HEK293 (cell line): Measurements from ENCODE around the gene MIS18BP1.

ENCODE experiments used
- CTCF ChIA-PET: fragments of 350-600 bp; formaldehyde crosslinking; extraction: SDS; loops from one replicate; lab custom pipeline; 2021; ENCODE audit warnings: antibody characterized with exemption; lab: Yijun Ruan, JAX
- POLR2A ChIA-PET: fragments of 300-600 bp; formaldehyde crosslinking; extraction: SDS; loops from one replicate; lab custom pipeline; 2020; ENCODE audit warnings: antibody characterized with exemption, inconsistent platforms; lab: Yijun Ruan, JAX
- H3K27ac ChIP-seq: fragments of 200-500 bp; sonication (Bioruptor generic); 2 replicates; pipeline ENCODE4 v1.5.1; 2014; ENCODE audit warnings: low read depth, low read length, control low read depth, inconsistent platforms; ENCODE audit errors: extremely low read depth
- H3K36me3 ChIP-seq, 2 experiments: fragments of 200-500 bp in 1 of 2; sonication (Bioruptor generic) in 1 of 2; 1 replicate in 1 of 2; 2 replicates in 1 of 2; pipeline ENCODE4 v1.5.1; 2014 to 2017; ENCODE audit warnings: inconsistent platforms in 2 of 2, low read length in 2 of 2; ENCODE audit not compliant: control insufficient read depth in 2 of 2, insufficient read depth in 1 of 2
- H3K4me1 ChIP-seq: fragments of 200-500 bp; sonication (Bioruptor generic); 2 replicates; pipeline ENCODE4 v1.5.1; 2014; ENCODE audit warnings: mild to moderate bottlenecking, low read length, inconsistent platforms; ENCODE audit not compliant: control insufficient read depth, insufficient read depth
- H3K4me3 ChIP-seq: 2 replicates; pipeline ENCODE4 v1.5.1; 2011; ENCODE audit warnings: low read depth, mild to moderate bottlenecking, control low read depth, low read length, moderate library complexity
- H3K9me3 ChIP-seq: fragments of 200-500 bp; sonication (Bioruptor generic); 2 replicates; pipeline ENCODE4 v1.5.1; 2014; ENCODE audit warnings: low read depth, low read length, inconsistent platforms; ENCODE audit not compliant: control insufficient read depth, insufficient read depth
- EGR2 ChIP-seq: fragments of 450-650 bp; formaldehyde crosslinking; IDR thresholded peaks from 2 replicates; pipeline ENCODE4 v1.5.1; 2016; ENCODE audit warnings: low read depth, missing biosample characterization, missing genetic modification characterization
- KLF1 ChIP-seq: fragments of 450-650 bp; formaldehyde crosslinking; IDR thresholded peaks from 2 replicates; pipeline ENCODE4 v1.5.1; 2016; ENCODE audit warnings: missing biosample characterization, missing genetic modification characterization
- KLF8 ChIP-seq: fragments of 450-650 bp; formaldehyde crosslinking; IDR thresholded peaks from 2 replicates; pipeline ENCODE4 v1.5.1; 2016; ENCODE audit warnings: missing biosample characterization, missing genetic modification characterization
- SCRT2 ChIP-seq: fragments of 450-650 bp; formaldehyde crosslinking; IDR thresholded peaks from 2 replicates; pipeline ENCODE4 v1.5.1; 2016; ENCODE audit warnings: missing biosample characterization, missing genetic modification characterization
- SETDB1 ChIP-seq: IDR thresholded peaks from one replicate; pipeline ENCODE4 v1.6.1; 2017; ENCODE audit warnings: mild to moderate bottlenecking, low read length, moderate library complexity, mixed read lengths; ENCODE audit not compliant: insufficient read length
- ZBTB1 ChIP-seq: fragments of 450-650 bp; formaldehyde crosslinking; IDR thresholded peaks from 2 replicates; pipeline ENCODE4 v1.5.1; 2016; ENCODE audit warnings: missing biosample characterization, missing genetic modification characterization
- ZBTB21 ChIP-seq: fragments of 450-650 bp; formaldehyde crosslinking; IDR thresholded peaks from 2 replicates; pipeline ENCODE4 v1.5.1; 2017; ENCODE audit warnings: missing biosample characterization, missing genetic modification characterization
- ZBTB48 ChIP-seq: fragments of 450-650 bp; formaldehyde crosslinking; IDR thresholded peaks from 2 replicates; pipeline ENCODE4 v1.5.1; 2016; ENCODE audit warnings: missing biosample characterization, missing genetic modification characterization
- ZNF133 ChIP-seq: fragments of 450-650 bp; formaldehyde crosslinking; IDR thresholded peaks from 2 replicates; pipeline ENCODE4 v1.5.1; 2016; ENCODE audit warnings: missing biosample characterization, missing genetic modification characterization
- ZNF266 ChIP-seq: fragments of 450-650 bp; formaldehyde crosslinking; IDR thresholded peaks from 2 replicates; pipeline ENCODE4 v1.5.1; 2016; ENCODE audit warnings: missing biosample characterization, missing genetic modification characterization, low read depth
- ZNF274 ChIP-seq, 2 experiments: fragments of 200-500 bp in 1 of 2; fragments of 450-650 bp in 1 of 2; sonication (Bioruptor generic) in 1 of 2; formaldehyde crosslinking in 1 of 2; IDR thresholded peaks; 2 replicates each; pipeline versions ENCODE4 v1.5.1 to v1.6.1; 2014 to 2016; ENCODE audit warnings: borderline replicate concordance in 1 of 2, inconsistent platforms in 1 of 2, low read length in 1 of 2, missing biosample characterization in 1 of 2, missing genetic modification characterization in 1 of 2
- ZNF292 ChIP-seq: fragments of 450-650 bp; formaldehyde crosslinking; IDR thresholded peaks from 2 replicates; pipeline ENCODE4 v1.5.1; 2016; ENCODE audit warnings: low read depth, missing biosample characterization, missing genetic modification characterization, borderline replicate concordance
- ZNF529 ChIP-seq: fragments of 450-650 bp; formaldehyde crosslinking; IDR thresholded peaks from 2 replicates; pipeline ENCODE4 v1.5.1; 2017; ENCODE audit warnings: missing genetic modification characterization, missing biosample characterization; ENCODE audit not compliant: insufficient replicate concordance
- ZNF624 ChIP-seq: fragments of 450-650 bp; formaldehyde crosslinking; IDR thresholded peaks from 2 replicates; pipeline ENCODE4 v1.5.1; 2017; ENCODE audit warnings: missing biosample characterization, missing genetic modification characterization
- ZNF701 ChIP-seq: fragments of 450-650 bp; formaldehyde crosslinking; IDR thresholded peaks from 2 replicates; pipeline ENCODE4 v1.5.1; 2016; ENCODE audit warnings: missing biosample characterization, missing genetic modification characterization
- ZNF747 ChIP-seq: fragments of 450-650 bp; formaldehyde crosslinking; IDR thresholded peaks from 2 replicates; pipeline ENCODE4 v1.5.1; 2016; ENCODE audit warnings: missing biosample characterization, missing genetic modification characterization
- ZNF777 ChIP-seq: fragments of 450-650 bp; formaldehyde crosslinking; IDR thresholded peaks from 2 replicates; pipeline ENCODE4 v1.5.1; 2017; ENCODE audit warnings: missing biosample characterization, missing genetic modification characterization, borderline replicate concordance
- TF ChIP-seq, protein P1 (sequence below): fragments of 450-650 bp; formaldehyde crosslinking; IDR thresholded peaks from 2 replicates; pipeline ENCODE4 v1.5.1; 2016; ENCODE audit warnings: missing biosample characterization, missing genetic modification characterization
- TF ChIP-seq, protein P2 (sequence below): fragments of 450-650 bp; formaldehyde crosslinking; IDR thresholded peaks from 2 replicates; pipeline ENCODE4 v1.5.1; 2016; ENCODE audit warnings: missing biosample characterization, missing genetic modification characterization
- TF ChIP-seq, protein P3 (sequence below): fragments of 450-650 bp; formaldehyde crosslinking; IDR thresholded peaks from 2 replicates; pipeline ENCODE4 v1.5.1; 2016; ENCODE audit warnings: missing biosample characterization, missing genetic modification characterization
- TF ChIP-seq, protein P4 (sequence below): fragments of 450-650 bp; formaldehyde crosslinking; IDR thresholded peaks from 2 replicates; pipeline ENCODE4; 2016; ENCODE audit warnings: missing biosample characterization, missing genetic modification characterization

Gene MIS18BP1

DNA sequence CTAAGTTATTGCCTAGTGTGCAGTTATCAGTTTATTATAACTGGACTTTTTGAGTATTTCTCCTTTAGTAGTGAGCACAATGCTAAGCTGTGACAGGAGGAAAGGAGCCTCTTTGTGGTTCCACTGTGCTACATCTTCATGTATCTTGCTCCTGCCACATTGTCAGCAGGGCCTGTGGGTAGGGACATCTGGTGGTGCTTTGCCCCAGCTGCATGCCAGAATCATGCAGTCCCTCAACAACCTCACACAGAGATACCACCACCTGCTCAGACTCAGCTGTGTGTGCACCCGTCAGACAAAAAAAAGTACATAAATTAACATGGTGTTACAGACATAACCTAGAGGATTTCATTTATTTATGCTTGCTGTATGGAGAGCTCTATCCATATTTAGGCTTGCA lies 51.1 kb downstream of the MIS18BP1 start:
- peaks cover 35 to 48% of the 10 kb centered on the region in 2 experiments for H3K36me3 ChIP-seq
- CTCF ChIA-PET, result interaction anchor here (1.2 to 2.4 kb wide), 2 partner anchors 32 to 67 kb away, joined by 3 to 5 read pairs; no protein-coding TSS in a partner anchor
- no peak for TF ChIP-seq ZNF701
- TF ChIP-seq, protein P1, sequence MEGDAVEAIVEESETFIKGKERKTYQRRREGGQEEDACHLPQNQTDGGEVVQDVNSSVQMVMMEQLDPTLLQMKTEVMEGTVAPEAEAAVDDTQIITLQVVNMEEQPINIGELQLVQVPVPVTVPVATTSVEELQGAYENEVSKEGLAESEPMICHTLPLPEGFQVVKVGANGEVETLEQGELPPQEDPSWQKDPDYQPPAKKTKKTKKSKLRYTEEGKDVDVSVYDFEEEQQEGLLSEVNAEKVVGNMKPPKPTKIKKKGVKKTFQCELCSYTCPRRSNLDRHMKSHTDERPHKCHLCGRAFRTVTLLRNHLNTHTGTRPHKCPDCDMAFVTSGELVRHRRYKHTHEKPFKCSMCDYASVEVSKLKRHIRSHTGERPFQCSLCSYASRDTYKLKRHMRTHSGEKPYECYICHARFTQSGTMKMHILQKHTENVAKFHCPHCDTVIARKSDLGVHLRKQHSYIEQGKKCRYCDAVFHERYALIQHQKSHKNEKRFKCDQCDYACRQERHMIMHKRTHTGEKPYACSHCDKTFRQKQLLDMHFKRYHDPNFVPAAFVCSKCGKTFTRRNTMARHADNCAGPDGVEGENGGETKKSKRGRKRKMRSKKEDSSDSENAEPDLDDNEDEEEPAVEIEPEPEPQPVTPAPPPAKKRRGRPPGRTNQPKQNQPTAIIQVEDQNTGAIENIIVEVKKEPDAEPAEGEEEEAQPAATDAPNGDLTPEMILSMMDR (tag by site-specific recombination), result 0 out of 2 replicates have a peak, but pooled peaks have one; percentile 33
- TF ChIP-seq, all 188 proteins: peak for 1

DNA sequence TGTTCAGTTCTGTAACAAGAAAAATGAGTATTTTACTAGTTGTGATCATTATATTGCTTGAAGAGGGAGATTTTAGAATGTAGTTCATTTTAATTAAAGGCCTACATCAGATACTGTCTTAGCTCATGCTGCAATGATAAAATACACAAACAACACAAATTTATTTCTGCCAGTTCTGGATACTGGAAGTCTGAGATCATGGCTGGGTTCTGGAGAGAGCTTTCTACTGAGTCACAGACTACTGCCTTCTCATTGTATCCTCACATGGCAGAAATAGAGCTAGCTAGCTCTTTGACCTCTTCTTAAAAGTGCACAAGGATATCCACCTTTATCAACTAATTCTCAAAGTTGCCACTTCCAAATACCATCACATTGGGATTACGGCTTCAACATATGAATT lies 53.8 kb downstream of the MIS18BP1 start:
- POLR2A ChIA-PET, result no interaction called here
- CTCF ChIA-PET, result interaction anchor here (0.6 to 0.7 kb wide), 2 partner anchors 10 to 31 kb away, joined by 3 to 4 read pairs; no protein-coding TSS in a partner anchor
- Histone ChIP-seq H3K27ac (no peak overlapping the region), H3K9me3 (no peaks in the 10 kb centered on the region), H3K4me1 (no peaks in the 10 kb centered on the region), H3K4me3 (no peak overlapping the region), H3K36me3 (peaks cover 16 to 37% of the 10 kb centered on the region in 2 experiments; a peak in 2 of 3 replicates)
- no peak for TF ChIP-seq ZNF529
- TF ChIP-seq, protein P2, sequence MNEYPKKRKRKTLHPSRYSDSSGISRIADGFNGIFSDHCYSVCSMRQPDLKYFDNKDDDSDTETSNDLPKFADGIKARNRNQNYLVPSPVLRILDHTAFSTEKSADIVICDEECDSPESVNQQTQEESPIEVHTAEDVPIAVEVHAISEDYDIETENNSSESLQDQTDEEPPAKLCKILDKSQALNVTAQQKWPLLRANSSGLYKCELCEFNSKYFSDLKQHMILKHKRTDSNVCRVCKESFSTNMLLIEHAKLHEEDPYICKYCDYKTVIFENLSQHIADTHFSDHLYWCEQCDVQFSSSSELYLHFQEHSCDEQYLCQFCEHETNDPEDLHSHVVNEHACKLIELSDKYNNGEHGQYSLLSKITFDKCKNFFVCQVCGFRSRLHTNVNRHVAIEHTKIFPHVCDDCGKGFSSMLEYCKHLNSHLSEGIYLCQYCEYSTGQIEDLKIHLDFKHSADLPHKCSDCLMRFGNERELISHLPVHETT (tag by site-specific recombination), result no peak
- TF ChIP-seq, protein P3, sequence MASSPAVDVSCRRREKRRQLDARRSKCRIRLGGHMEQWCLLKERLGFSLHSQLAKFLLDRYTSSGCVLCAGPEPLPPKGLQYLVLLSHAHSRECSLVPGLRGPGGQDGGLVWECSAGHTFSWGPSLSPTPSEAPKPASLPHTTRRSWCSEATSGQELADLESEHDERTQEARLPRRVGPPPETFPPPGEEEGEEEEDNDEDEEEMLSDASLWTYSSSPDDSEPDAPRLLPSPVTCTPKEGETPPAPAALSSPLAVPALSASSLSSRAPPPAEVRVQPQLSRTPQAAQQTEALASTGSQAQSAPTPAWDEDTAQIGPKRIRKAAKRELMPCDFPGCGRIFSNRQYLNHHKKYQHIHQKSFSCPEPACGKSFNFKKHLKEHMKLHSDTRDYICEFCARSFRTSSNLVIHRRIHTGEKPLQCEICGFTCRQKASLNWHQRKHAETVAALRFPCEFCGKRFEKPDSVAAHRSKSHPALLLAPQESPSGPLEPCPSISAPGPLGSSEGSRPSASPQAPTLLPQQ, result no peak
- TF ChIP-seq EGR2 (tag by site-specific recombination), result no peak
- no peak for TF ChIP-seq ZNF133
- TF ChIP-seq ZNF777 (tag by site-specific recombination), result no peak
- TF ChIP-seq, protein P4, sequence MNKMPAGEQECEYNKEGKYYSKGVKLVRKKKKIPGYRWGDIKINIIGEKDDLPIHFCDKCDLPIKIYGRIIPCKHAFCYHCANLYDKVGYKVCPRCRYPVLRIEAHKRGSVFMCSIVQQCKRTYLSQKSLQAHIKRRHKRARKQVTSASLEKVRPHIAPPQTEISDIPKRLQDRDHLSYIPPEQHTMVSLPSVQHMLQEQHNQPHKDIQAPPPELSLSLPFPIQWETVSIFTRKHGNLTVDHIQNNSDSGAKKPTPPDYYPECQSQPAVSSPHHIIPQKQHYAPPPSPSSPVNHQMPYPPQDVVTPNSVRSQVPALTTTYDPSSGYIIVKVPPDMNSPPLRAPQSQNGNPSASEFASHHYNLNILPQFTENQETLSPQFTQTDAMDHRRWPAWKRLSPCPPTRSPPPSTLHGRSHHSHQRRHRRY (tag by site-specific recombination), result no peak
- TF ChIP-seq ZNF292, result no peak
- no peak for TF ChIP-seq ZNF266 (tag by site-specific recombination)
- TF ChIP-seq ZNF624, result no peak
- TF ChIP-seq ZBTB48, result no peak
- no peak for TF ChIP-seq KLF8 (tag by site-specific recombination)
- TF ChIP-seq ZNF274 (IDR thresholded peaks at IDR 0.05; ENCODE audit: low read length), result no peak
- TF ChIP-seq ZNF274 (tag by site-specific recombination; IDR thresholded peaks at IDR 0.05; ENCODE audit: borderline replicate concordance), result no peak
- TF ChIP-seq SCRT2 (tag by site-specific recombination), result no peak
- TF ChIP-seq, all 188 proteins: peak for 0

More for the DNA sequence above, 51.1 kb downstream of the MIS18BP1 start:
- Histone ChIP-seq H3K4me3 (no peak overlapping the region), H3K9me3 (no peaks in the 10 kb centered on the region), H3K27ac (no peak overlapping the region), H3K4me1 (no peaks in the 10 kb centered on the region)
- POLR2A ChIA-PET, result no interaction called here

DNA sequence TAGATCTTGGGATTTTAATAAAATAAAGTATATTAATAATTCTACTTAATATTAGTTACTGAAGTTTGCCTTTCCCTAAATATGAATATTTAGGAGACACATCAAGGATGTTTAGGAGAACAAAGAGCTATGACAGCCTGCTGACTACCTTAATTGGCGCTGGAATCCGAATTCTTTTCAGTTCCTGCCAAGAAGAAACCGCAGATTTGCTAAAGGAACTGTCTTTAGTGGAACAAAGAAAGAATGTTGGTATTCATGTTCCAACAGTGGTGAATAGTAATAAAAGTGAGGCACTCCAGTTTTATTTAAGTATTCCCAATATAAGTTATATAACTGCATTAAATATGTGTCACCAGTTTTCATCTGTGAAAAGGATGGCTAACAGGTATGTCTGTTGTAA lies 54.5 kb downstream of the MIS18BP1 start:
- H3K4me3 ChIP-seq, result no peak overlapping the region
- POLR2A ChIA-PET, result no interaction called here
- no peak overlapping the region for H3K27ac ChIP-seq
- peaks cover 16 to 36% of the 10 kb centered on the region in 2 experiments; a peak in 2 of 3 replicates for H3K36me3 ChIP-seq
- H3K4me1 ChIP-seq, result no peaks in the 10 kb centered on the region
- no peaks in the 10 kb centered on the region for H3K9me3 ChIP-seq
- TF ChIP-seq KLF1 (tag by site-specific recombination) (no peak), ZBTB21 (tag by site-specific recombination) (no peak), ZBTB1 (no peak), ZNF747 (tag by site-specific recombination) (no peak), SETDB1 (no peak)
- CTCF ChIA-PET, result interaction anchor here (0.6 to 0.7 kb wide), 2 partner anchors 11 to 31 kb away, joined by 3 to 4 read pairs; no protein-coding TSS in a partner anchor
